GM19239 (cell line): ENCODE measurements around the gene HSF4.
A peak's percentile ranks its signal among the peaks of the same experiment; 100 is the strongest.

ENCODE experiments used
- DNase-seq: peaks from one replicate; pipeline ENCODE4 v3.0.0; 2011; ENCODE audit warnings: low spot score; ENCODE audit not compliant: insufficient read length
- FAIRE-seq: peaks from 2 replicates; lab custom pipeline; 2011; peaks lifted over from hg19 to GRCh38; lab: Jason Lieb, UNC

HSF4 gene

DNA sequence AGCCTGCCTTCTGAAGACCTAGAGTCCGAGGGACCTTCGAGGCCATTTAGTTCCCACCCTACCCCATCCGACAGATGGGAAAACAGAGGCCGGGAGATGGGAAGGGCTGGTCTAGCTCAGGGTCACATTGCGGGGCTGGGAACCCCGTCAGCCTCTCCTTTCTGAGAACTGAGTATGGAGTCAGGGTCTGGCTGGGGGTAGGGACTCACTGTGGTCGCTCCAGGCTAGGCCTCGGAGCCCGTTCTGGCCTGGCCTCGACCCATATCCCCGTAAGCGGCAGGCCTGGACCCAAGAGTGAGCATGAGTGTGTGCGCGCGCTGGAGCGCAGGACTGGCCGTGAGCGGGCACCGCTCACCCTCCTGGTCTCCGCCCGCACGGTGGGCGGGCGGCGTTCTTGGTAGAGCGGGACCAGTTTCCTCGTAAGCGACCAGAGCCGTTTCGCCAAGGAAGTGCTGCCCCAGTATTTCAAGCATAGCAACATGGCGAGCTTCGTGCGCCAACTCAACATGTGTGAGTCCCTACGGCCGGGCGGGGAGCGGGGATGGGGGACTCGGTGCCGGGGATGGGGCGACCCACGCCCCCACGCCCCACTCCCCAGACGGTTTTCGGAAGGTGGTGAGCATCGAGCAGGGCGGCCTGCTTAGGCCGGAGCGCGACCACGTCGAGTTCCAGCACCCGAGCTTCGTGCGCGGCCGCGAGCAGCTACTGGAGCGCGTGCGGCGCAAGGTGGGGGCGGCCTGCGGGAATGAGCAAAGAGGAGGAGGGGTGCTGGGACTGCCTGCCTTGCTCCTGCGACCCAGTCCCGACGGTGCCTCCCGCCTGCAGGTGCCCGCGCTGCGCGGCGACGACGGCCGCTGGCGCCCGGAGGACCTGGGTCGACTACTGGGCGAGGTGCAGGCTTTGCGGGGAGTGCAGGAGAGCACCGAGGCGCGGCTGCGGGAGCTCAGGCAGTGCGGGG is 855 bp downstream of the HSF4 start:
- no peak for DNase-seq
- no peak for FAIRE-seq

GRCh38 chr16:67166110-67166547 is 1.6 kb downstream of the HSF4 start:
- FAIRE-seq (no peak), DNase-seq (no peak)

GRCh38 chr16:67166598-67167168 is 2.1 kb downstream of the HSF4 start:
- DNase-seq: no peak
- FAIRE-seq: no peak

DNA sequence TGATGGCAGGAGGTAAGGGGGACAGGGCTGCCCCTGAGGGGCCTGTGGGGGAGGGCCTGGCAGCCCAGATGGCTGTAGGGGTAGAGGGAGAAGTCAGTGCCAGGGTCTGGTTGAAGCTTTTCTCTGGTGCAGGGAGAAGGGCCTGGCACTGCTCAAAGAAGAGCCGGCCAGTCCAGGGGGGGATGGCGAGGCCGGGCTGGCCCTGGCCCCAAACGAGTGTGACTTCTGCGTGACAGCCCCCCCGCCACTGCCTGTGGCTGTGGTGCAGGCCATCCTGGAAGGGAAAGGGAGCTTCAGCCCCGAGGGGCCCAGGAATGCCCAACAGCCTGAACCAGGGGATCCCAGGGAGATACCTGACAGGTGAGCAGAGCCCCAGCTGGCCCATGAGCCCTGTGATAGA is 3.0 kb downstream of the HSF4 start:
- DNase-seq: no peak
- FAIRE-seq: no peak

GRCh38 chr16:67169011-67169451 is 4.5 kb downstream of the HSF4 start:
- no peak for DNase-seq
- FAIRE-seq: no peak

GRCh38 chr16:67169642-67170167 is 5.2 kb downstream of the HSF4 start:
- DNase-seq (no peak), FAIRE-seq (no peak)

- FAIRE-seq (no peak), DNase-seq (peak; percentile 55)
These were observed 5.8 kb downstream of the HSF4 start, which contains the start of gene NOL3 for GRCh38 chr16:67170168-67170948. TSS of gene NOL3 (plus strand) at chr16:67170538.

- DNase-seq: no peak
- FAIRE-seq: no peak
These were observed 6.6 kb downstream of the HSF4 start for GRCh38 chr16:67170949-67171649.

- FAIRE-seq (no peak), DNase-seq (no peak)
These were observed 8.8 kb downstream of the HSF4 start for GRCh38 chr16:67173323-67173722.

DNA sequence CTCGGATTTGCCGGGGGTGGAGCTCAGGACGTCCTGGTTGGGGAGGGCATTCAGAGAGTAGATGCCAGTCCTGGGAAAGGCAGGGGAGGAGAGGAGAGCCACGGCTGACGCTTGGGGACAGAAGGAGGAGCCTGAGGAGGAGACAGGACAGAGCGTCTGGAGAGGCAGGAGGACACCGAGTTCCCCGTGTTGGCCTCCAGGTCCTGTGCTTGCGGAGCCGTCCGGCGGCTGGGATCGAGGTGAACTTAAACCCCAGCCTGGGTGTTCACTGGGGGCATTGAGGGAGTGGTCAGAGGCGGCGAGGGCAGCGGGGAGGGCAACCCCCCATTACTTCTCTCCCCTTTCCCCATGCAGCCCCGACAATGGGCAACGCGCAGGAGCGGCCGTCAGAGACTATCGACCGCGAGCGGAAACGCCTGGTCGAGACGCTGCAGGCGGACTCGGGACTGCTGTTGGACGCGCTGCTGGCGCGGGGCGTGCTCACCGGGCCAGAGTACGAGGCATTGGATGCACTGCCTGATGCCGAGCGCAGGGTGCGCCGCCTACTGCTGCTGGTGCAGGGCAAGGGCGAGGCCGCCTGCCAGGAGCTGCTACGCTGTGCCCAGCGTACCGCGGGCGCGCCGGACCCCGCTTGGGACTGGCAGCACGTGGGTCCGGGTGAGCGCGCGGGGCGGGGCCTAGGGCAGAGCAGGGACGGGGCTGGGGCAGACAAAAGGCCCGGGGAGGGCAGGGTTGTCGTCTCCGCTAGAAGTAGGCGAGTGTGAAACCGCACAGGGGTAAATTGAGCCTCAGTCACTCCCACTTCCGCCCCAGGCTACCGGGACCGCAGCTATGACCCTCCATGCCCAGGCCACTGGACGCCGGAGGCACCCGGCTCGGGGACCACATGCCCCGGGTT is 9.5 kb downstream of the HSF4 start:
- FAIRE-seq (no peak), DNase-seq (no peak)

GRCh38 chr16:67174706-67175231 is 10.2 kb downstream of the HSF4 start:
- FAIRE-seq (no peak), DNase-seq (no peak)

DNA sequence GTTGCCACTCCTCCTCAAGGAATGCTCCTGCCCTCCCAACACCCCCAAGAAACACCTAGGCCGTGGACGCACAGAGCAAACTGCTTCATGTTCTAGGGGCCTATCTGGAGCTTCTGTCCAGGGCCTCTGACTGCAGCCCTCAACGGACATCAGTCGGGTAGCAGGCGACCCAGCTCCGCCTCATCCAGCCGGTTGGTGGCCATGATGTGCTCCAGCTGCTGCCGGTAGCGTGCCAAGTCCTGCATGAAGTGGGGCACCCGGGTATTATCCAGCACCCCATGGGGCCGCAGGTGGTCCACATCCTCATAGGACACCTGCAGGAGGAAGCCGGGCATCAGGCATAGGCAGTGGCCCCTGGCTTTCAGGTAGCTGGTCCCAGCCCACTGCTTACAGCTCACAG is 12.1 kb downstream of the HSF4 start:
- DNase-seq: no peak
- no peak for FAIRE-seq

DNA sequence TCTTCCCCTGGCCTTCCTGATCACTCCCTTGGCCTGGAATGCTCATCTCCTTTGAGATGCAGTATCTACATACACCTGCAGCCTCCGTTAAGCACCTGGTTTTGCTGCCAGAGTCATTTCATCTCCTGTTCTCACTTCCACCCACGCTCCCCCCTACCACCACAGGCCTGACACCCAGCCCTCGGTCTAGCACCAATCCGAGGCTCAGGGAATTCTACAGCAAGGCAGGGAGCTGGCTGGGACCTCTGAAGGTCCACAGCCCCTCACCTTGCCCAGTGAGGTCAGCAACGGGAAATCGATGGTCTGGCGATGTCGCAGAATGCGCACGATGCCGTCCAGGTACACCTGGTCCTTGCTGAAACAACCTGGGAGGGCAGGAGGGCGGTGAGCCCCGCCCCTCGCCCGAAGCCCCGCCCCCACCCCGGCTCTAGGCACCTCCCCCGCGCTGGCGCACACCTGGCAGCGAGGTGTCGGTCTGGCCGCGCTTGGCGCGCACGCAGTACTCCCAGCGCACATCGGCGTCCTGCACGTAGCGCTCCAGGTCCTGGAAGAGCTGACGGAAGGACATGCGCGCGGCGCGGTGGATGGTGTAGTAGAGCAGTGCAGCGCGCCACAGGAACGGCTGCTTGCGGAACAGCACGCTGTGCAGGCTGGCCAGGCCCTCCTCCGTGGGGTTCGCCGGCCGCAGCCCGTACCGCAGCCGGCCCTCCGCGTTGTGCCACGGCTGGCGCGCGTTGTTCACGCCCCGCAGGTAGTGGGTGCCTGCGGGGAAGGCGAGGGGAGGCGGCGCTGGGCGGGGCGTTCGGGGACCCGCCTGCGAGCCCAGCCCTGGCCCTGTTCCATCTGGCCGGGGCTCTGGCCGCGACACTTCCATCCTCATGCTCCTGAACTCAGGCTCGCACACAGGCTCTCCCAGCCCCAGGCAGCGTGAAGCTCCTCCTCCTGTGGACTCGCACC is 13.5 kb downstream of the HSF4 start:
- no peak for DNase-seq
- no peak for FAIRE-seq

- DNase-seq: no peak
- no peak for FAIRE-seq
These were observed 15.0 kb downstream of the HSF4 start for GRCh38 chr16:67179421-67180080.

DNA sequence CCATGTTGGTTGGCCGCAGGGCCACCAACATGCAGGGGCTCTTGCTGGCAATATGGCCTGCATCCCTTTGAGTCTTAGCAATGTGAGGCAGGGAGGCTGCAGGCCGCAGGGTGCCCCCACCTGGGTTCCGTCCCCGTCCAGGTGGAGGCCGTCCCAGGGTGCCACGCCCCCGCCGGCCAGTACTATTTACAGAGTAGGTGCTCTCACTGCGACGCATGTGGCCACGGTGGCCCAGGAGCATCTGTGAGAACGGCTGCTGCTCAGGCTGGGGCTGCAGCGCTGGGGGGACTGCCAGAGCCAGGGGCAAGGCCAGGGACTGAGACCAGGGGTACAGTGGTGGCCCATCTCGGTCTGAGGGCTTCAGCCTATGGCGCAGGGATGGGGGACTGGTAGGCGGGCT is 15.6 kb downstream of the HSF4 start:
- FAIRE-seq (no peak), DNase-seq (no peak)

DNA sequence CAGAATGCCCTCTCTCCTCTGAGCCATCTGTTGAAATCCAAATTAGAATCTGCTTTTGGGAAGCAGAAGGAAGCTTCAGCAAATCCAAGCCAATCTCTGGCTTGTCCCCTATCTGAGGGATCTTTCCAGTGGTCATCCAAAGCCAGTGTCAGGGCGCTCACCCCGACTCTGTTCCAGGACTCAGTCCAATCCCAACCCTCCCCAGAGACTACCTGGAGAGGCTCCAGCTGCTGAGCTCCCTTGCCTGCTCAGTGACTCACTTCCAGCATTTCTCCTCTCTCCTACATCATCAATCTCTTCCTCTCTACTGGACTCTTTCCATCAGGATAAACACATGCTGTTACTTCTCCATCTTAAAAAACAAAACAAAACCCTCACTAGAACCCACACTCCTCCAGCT is 16.8 kb downstream of the HSF4 start:
- no peak for DNase-seq
- FAIRE-seq: no peak

GRCh38 chr16:67182288-67182687 is 17.7 kb downstream of the HSF4 start:
- DNase-seq (no peak), FAIRE-seq (no peak)
